ENCODE data around the gene MAB21L3.
A peak's percentile ranks its signal among the peaks of the same experiment; 100 is the strongest.

MAB21L3 gene

DNA sequence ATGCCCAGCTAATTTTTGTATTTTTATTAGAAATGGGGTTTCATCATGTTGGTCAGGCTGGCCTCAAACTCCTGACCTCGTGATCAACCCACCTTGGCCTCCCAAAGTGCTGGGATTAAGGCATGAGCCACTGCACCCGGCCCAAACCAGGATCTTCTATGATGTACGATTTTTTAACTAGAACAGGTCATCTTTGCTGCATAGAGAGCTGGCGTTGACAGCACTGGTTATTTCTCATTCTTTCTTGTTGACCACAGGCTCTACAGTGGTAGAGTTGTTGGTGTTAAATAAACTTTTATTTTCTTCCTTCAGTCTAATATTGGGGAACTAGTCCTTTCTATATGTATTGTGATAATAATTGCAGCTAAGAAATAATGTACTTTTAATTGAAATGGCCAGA lies 3.8 kb upstream of the MAB21L3 start:
- no peak for DNase-seq (ENCODE audit: low read depth in 2 of 3, low spot score in 1 of 3)

GRCh38 chr1:116111524-116112021 lies 374 bp downstream of the MAB21L3 start:
- DNase-seq (ENCODE audit: low read depth in 2 of 3, low spot score in 1 of 3) = no peak

GRCh38 chr1:116112388-116113140 lies 1.4 kb downstream of the MAB21L3 start:
- DNase-seq (ENCODE audit: low read depth in 2 of 3, low spot score in 1 of 3) = no peak

DNA sequence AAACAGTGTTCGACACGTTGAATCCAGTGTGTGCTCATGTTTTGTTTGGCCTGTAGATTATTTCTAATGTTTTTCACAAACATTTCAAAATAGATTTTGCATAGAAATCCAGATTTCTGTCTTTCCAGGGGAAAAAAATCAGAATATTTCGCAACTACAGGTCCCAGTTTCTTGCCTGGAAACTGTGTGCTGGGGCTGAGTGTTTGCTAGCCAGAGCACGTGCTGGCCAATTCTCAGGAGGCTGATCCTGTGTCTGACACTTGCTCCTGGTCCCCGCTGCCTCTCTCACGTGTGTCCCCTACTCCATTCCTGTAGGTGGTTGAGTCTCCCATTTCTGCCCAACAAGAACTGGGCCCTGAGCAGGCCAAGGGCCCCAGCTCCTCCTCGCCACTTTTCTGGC lies 2.4 kb downstream of the MAB21L3 start:
- no peak for DNase-seq (ENCODE audit: low read depth in 2 of 3, low spot score in 1 of 3)

GRCh38 chr1:116115476-116116439 lies 4.6 kb downstream of the MAB21L3 start:
- no peak for DNase-seq (ENCODE audit: low read depth in 2 of 3, low spot score in 1 of 3)

DNA sequence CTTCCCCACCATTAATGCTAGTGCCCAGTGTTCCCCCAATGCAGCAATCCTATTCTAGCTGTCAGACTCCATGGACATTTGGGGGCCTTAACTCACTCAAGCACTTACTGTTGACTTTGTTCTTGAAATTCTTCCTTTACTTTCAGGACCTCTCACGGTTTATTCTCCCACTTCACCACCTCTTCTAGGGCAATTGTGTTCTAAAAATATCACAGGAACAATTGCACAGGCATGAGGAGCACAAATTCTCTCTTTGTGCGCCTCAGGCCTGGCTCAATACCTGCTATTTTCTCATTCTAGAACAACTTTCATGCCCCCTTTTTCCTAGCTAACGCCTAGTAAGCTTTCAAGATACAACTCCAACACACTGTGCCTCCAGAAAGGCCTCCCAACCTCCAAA lies 7.3 kb downstream of the MAB21L3 start:
- DNase-seq (ENCODE audit: low read depth in 2 of 3, low spot score in 1 of 3) = no peak

DNA sequence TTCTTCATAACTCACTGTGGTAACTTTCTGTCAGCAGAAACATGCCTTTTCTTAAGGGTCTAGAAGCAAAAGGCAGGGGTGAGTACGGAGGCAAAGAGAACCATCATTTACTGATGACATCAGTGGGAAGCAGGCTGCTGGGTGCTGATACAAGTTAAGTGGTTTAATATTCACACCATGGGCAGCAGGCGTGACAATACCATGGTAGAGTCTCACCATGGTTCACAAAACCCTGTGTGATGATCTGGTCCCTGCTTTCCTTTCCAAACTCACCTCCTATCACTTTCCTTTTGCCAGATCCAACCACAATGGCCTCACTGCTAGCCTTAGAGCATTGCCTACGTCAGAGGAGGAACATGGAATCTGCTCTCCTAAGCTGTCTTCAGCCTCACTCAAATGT lies 8.7 kb downstream of the MAB21L3 start:
- DNase-seq (ENCODE audit: low read depth in 2 of 3, low spot score in 1 of 3) = no peak

- no peak for DNase-seq (ENCODE audit: low read depth in 2 of 3, low spot score in 1 of 3)
These were observed 12.0 kb downstream of the MAB21L3 start for GRCh38 chr1:116122955-116123757.

- no peak for DNase-seq (ENCODE audit: low read depth in 2 of 3, low spot score in 1 of 3)
These were observed 12.8 kb downstream of the MAB21L3 start for GRCh38 chr1:116123837-116124533.

DNA sequence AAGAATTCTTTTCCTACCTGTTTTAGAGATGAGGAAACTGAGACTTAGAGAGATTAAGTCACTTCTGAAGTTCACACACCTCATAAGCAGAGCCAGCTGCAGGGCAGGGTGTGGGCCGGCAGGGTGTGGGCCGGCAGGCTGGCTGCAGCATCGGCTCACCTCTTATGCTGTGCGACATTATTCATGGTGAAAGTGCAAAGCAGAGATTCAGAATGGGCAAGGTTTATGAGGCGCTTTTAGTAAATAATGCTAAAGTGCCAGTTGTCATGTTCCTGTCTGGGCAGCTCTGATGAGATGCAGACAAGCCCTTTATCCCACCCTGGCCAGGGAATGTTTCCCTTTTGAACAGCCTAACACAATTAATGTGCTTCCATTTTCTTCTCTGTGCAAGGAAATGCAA lies 14.6 kb downstream of the MAB21L3 start:
- DNase-seq (ENCODE audit: low read depth in 2 of 3, low spot score in 1 of 3) = no peak

- no peak for DNase-seq (ENCODE audit: low read depth in 2 of 3, low spot score in 1 of 3)
These were observed 15.1 kb downstream of the MAB21L3 start for GRCh38 chr1:116126281-116126680.

GRCh38 chr1:116127123-116127847 lies 16.1 kb downstream of the MAB21L3 start:
- DNase-seq (ENCODE audit: low read depth in 2 of 3, low spot score in 1 of 3) = no peak

- DNase-seq (ENCODE audit: low read depth in 2 of 3, low spot score in 1 of 3) = no peak
These were observed 16.8 kb downstream of the MAB21L3 start for GRCh38 chr1:116127848-116128540.

DNA sequence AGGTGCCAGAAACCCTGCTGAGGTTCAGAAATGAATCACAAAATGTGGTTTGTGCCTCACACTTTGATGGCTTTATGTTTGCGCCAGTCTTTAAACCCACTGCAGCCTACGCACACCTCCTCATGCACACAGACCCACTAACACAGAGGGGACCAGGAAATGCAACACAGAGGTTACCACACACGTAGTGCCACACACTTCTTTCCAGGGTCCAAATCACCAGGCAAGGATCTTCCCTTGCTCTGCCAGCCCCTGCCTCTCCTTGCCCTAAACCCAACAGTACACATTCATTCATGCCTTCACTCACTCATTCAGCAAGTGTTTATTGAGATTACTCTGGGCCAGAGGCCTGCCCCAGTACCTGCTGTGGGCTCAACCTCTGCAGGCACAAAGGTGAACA lies 17.5 kb downstream of the MAB21L3 start:
- DNase-seq (ENCODE audit: low read depth in 2 of 3, low spot score in 1 of 3) = peak; percentile 29 to 52 (median 46)

GRCh38 chr1:116129537-116129936 lies 18.3 kb downstream of the MAB21L3 start:
- no peak for DNase-seq (ENCODE audit: low read depth in 2 of 3, low spot score in 1 of 3)

DNA sequence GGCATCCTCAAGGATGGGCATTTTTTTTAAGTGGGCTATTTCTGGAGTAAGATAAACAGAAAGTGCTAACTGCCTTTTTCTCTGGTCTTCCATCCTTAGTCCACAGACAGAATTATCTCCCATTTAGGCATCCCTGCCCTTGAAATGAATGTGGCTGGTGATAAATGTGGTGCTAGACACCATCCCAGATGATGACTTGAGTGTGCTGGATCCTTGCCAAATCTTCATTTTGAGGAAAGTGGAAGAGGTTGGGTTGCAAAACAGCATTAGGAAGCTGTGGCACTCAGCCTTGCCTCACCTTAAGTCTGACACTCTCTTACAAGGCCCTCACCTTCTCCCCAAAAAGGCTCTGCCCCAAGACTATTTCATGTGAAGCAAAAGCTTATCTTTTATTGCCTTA lies 19.2 kb downstream of the MAB21L3 start:
- DNase-seq (ENCODE audit: low read depth in 2 of 3, low spot score in 1 of 3) = no peak

DNA sequence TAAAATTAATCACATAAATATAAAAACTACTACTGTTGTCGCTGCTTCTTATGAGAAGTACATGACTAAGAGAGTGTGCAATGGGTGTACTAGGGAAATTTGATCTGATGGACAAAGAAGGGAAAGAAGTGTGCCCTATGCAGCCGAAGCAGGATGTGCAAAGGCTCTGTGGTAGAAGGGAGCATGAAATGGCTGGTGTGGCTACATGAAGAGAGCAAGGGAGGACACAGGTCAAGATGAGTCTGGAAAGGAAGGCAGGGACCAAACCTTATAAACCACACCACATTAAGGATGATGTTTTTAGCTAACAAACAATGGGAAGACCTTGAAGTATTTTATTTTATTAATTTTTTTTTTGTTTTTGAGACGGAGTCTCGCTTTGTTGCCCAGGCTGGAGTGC lies 20.0 kb downstream of the MAB21L3 start:
- DNase-seq (ENCODE audit: low read depth in 2 of 3, low spot score in 1 of 3) = no peak

- no peak for DNase-seq (ENCODE audit: low read depth in 2 of 3, low spot score in 1 of 3)
These were observed 20.8 kb downstream of the MAB21L3 start for GRCh38 chr1:116131866-116132605.

Measured in stimulated activated CD4-positive, alpha-beta T cell treated with anti-CD3 and anti-CD28 coated beads, Interleukin-12 subunit alpha, Interleukin-12 subunit beta, amount 100 ng/mL, for 48 hours (primary cell).